Right lobe of liver (tissue), 6 donors: ENCODE data around the gene CRACDL. TPM values are rescaled to one million over a fixed set of nuclear protein-coding genes. Genes with fewer than 3 reads are reported as not detected.
A peak's percentile ranks its signal among the peaks of the same experiment; 100 is the strongest.

Source experiments
- ATAC-seq, 4 donors: fragments of 200-7000 bp; cut with Tn5 transposase; one replicate each; pipeline ENCODE4 v1.9.1; 2020; ENCODE audit warnings: mild to moderate bottlenecking in 4 of 4, moderate library complexity in 4 of 4
- DNase-seq, 3 donors: peaks; one replicate each; pipeline ENCODE4 v3.0.0-alpha.2; 2020
- H3K27ac ChIP-seq, 3 donors: fragments of 200-600 bp; one replicate each; pipeline ENCODE4 v1.8.0; 2022
- H3K27me3 ChIP-seq, 2 donors: fragments of 200-600 bp; one replicate each; pipeline ENCODE4 v1.8.0; 2022
- H3K36me3 ChIP-seq, 4 donors: fragments of 200-600 bp; sonication (generic) in 1 of 4; one replicate each; pipeline versions ENCODE4 v1.5.1 to v1.8.0; 2017 to 2022; ENCODE audit warnings: control low read depth in 1 of 4
- H3K4me1 ChIP-seq, 4 donors: fragments of 200-600 bp; sonication (generic) in 1 of 4; one replicate each; pipeline versions ENCODE4 v1.5.1 to v1.8.0; 2017 to 2022; ENCODE audit warnings: control low read depth in 1 of 4
- H3K4me3 ChIP-seq, 3 donors: fragments of 200-600 bp; one replicate each; pipeline ENCODE4 v1.8.0; 2022
- H3K9me3 ChIP-seq, 4 donors: fragments of 200-600 bp; sonication (generic) in 1 of 4; one replicate each; pipeline versions ENCODE4 v1.5.1 to v1.8.0; 2017 to 2022; ENCODE audit warnings: control low read depth in 1 of 4
- POLR2A ChIP-seq: fragments of 450-650 bp; IDR thresholded peaks from one replicate; pipeline ENCODE4 v1.6.1; 2017; ENCODE audit warnings: antibody characterized with exemption, mild to moderate bottlenecking
- WGBS: methylation state at CpG from one replicate; pipeline ENCODE4 v1.1.6; 2018; ENCODE audit warnings: low coverage, low lambda C conversion rate; ENCODE audit not compliant: insufficient coverage; ENCODE audit errors: missing lambda C conversion rate; 5-methylcytosine and 5-hydroxymethylcytosine counted together
- intact Hi-C, 2 donors: fragments of 100-400 bp; cut with DNase I; formaldehyde crosslinking; loops; one replicate each; pipeline versions ENCODE4 v1.11.2 to v1.14.1; 2022
- total RNA-seq, 6 experiments: library from RNA; depleted of rRNA in 2 of 6; stranded (reverse); fragments of >200 nt in 2 of 6; fragmentation: NEBNext Ultra II Directional in 3 of 6; extraction: Animal tissue kit (Norgen Biotek cat#: 25700) in 3 of 6; gene quantifications; one replicate each; pipeline versions ENCODE4 v1.1.0 to v1.2.4, GENCODE V29; 2016 to 2023
- TF ChIP-seq, protein P1 (sequence below), 4 donors: fragments of 200-600 bp in 3 of 4; fragments of 450-650 bp in 1 of 4; IDR thresholded peaks; one replicate each; pipeline versions ENCODE4 v1.5.1 to v1.8.0; 2016 to 2022; ENCODE audit warnings: antibody characterized with exemption in 4 of 4, mild to moderate bottlenecking in 2 of 4
- donor health status: DM: no; HTN: yes; CAD: no.
- donor health status: DM: no; HTN: no; CAD: no.
- donor health status: DM: no; HTN: no; CAD: no.
- donor health status: DM: no; HTN: yes; CAD: no.
- donor health status: DM: no; HTN: yes; CAD: no.

Gene CRACDL
- total RNA-seq, 6 experiments from 2014 or later = 0.12 to 0.56 (median 0.32) TPM

DNA sequence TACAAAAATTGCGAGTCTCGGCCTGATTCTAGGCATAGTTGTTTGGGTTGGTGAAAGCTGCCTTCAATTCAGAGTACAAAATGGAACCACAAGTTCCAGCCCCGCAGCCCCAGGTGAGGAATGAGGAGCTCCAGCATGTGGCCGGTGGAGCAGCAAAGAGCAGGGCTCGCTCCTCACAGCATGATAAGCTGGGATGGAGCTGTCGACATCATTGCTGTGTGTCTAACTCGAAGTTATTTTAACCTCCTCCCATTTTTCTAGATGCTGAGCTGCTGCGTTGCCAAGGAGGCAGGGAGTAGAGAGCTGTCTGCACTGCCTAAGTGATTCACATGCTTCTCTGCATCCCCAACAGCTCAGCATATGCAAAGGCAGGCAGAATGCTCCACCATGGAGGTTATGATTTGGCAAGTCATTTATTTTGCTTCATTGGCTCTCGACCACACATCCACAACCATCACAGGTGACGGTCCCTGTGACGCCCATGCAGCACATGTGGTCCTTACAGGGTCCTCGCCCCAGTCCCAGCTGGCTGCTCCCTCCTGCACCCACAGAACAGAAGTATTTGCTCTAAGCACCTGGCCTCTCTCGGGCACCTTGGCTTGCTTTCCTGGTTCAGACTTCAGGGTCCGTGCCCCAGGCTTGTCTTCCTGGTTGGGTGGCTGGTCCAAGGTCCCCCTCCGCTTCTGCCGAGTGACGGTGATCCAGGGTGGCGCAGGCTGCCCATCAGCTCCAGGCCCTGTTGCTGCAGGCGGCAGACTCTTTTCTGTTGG, 139.1 kb downstream of the CRACDL start:
- Histone ChIP-seq H3K9me3 (no peaks in the 10 kb centered on the region), H3K4me3 (no peak overlapping the region), H3K36me3 (no peaks in the 10 kb centered on the region), H3K27ac (no peak overlapping the region), H3K27me3 (no peaks in the 10 kb centered on the region), H3K4me1 (peaks cover 0 to 25% (median 3%) of the 10 kb centered on the region in 4 donors)
- WGBS = 91% methylated on average over 11 of the region's 19 CpGs
- TF ChIP-seq, protein P1, sequence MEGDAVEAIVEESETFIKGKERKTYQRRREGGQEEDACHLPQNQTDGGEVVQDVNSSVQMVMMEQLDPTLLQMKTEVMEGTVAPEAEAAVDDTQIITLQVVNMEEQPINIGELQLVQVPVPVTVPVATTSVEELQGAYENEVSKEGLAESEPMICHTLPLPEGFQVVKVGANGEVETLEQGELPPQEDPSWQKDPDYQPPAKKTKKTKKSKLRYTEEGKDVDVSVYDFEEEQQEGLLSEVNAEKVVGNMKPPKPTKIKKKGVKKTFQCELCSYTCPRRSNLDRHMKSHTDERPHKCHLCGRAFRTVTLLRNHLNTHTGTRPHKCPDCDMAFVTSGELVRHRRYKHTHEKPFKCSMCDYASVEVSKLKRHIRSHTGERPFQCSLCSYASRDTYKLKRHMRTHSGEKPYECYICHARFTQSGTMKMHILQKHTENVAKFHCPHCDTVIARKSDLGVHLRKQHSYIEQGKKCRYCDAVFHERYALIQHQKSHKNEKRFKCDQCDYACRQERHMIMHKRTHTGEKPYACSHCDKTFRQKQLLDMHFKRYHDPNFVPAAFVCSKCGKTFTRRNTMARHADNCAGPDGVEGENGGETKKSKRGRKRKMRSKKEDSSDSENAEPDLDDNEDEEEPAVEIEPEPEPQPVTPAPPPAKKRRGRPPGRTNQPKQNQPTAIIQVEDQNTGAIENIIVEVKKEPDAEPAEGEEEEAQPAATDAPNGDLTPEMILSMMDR (IDR thresholded peaks at IDR 0.05) = no peak
- no peak for TF ChIP-seq POLR2A
- ATAC-seq = no peak
- DNase-seq = no peak
- intact Hi-C loops = no loop called here

- WGBS = 28% methylated on average over 14 of the region's 14 CpGs
- Histone ChIP-seq H3K4me3 (no peak overlapping the region), H3K27me3 (no peaks in the 10 kb centered on the region), H3K36me3 (no peaks in the 10 kb centered on the region), H3K27ac (no peak overlapping the region), H3K9me3 (no peaks in the 10 kb centered on the region), H3K4me1 (peaks cover 0 to 25% (median 2%) of the 10 kb centered on the region in 4 donors)
- ATAC-seq (peak; percentile 64 to 82 (median 77)), DNase-seq (peak in 2 of 3 donors; percentile 61 to 75)
- TF ChIP-seq, protein P1 (IDR thresholded peaks at IDR 0.05) = no peak
- TF ChIP-seq POLR2A = no peak
- intact Hi-C loops = no loop called here
These were observed 139.9 kb downstream of the CRACDL start for GRCh38 chr2:98795891-98796676.

GRCh38 chr2:98793897-98794830, 141.9 kb downstream of the CRACDL start:
- Histone ChIP-seq H3K4me3 (no peak overlapping the region), H3K4me1 (peaks cover 0 to 12% (median 0%) of the 10 kb centered on the region in 4 donors), H3K9me3 (no peaks in the 10 kb centered on the region), H3K27ac (no peak overlapping the region), H3K27me3 (no peaks in the 10 kb centered on the region), H3K36me3 (no peaks in the 10 kb centered on the region)
- no peak for ATAC-seq
- intact Hi-C loops = no loop called here
- 75% methylated on average over 11 of the region's 11 CpGs for WGBS
- TF ChIP-seq, protein P1 (IDR thresholded peaks at IDR 0.05) = no peak
- TF ChIP-seq POLR2A = no peak
- DNase-seq = no peak

- intact Hi-C loops = no loop called here
- Histone ChIP-seq H3K36me3 (no peaks in the 10 kb centered on the region), H3K27me3 (no peaks in the 10 kb centered on the region), H3K27ac (no peak overlapping the region), H3K4me3 (no peak overlapping the region), H3K4me1 (peaks cover 0 to 12% (median 0%) of the 10 kb centered on the region in 4 donors), H3K9me3 (no peaks in the 10 kb centered on the region)
- ATAC-seq = no peak
- DNase-seq = no peak
- 68% methylated on average over 5 of the region's 5 CpGs for WGBS
- TF ChIP-seq POLR2A = no peak
- TF ChIP-seq, protein P1 (IDR thresholded peaks at IDR 0.05) = no peak
These were observed 142.8 kb downstream of the CRACDL start for GRCh38 chr2:98793275-98793674.
